ENCODE data around the gene HIP1R. TPM values are rescaled to one million over a fixed set of nuclear protein-coding genes. Genes with fewer than 3 reads are reported as not detected.

HIP1R gene
- total RNA-seq, 1 experiment from 2014 or later: 44.6 TPM

DNA sequence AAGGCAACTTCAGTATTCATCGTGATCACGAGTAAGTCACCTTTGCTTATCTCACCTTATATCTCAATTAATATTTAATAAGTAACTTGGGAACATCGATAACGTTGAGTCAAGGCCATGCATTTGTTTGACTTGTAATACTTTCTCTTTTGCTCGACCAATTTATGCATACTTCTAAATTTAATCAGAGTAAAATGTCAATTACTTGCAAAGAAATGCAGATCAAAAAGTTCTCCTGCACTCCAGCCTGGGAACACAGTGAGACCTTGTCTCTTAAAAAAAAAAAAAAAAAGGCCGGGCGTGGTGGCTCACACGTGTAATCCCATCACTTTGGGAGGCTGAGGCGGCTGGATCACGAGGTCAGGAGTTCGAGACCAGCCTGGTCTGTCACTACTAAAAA lies 11.8 kb upstream of the HIP1R start:
- no peaks in the 10 kb centered on the region for H3K27me3 Mint-ChIP-seq (ENCODE audit: insufficient read depth, unreplicated experiment)
- CTCF ChIA-PET: interaction anchor here (0.8 kb wide), 1 partner anchor 9 kb away, joined by 3 read pairs; no protein-coding TSS in a partner anchor
- H3K36me3 Mint-ChIP-seq (ENCODE audit: insufficient read depth, unreplicated experiment): no peaks in the 10 kb centered on the region

DNA sequence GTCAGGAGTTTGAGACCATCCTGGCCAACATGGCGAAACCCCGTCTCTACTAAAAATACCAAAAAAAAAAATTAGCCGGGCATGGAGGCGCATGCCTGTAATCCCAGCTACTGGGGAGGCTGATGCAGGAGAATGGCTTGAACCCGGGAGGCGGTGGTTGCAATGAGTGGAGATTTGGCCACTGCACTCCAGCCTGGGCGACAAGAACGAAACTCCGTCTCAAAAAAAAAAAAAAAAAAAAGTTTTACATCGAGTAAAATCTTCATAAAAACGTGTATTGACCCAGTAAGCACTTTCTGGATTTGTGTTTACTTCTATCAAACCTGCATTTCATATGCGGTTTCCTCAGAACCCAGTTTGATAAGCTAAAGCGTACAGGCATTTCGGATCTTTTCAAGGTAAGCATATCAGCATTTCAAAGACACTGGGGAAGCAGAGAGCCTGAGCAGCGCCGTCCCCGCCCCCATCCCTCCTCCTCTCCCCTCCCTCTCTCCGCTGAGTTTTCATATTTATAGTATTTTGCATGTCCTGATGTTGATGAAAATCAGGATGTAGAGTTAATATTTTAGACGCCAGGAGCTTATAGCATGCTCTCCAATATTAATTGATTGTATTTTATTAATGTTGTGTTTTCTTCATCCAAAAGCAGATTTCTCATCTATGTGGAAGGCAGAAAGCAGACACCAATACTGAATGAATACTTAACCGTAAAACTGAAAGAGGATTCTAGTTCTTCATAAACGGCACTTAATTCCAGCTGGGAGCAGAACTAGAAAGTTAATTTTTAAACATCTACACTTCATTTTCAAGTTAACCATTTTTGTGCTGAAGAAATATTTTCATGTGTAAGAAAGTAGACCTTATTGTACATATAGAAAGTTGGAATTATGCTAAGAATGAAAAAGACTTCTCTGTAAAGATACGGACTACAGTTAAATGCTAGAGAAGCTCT lies 9.2 kb upstream of the HIP1R start:
- intact Hi-C loops (cut with micrococcal nuclease): no loop called here
- H3K36me3 Mint-ChIP-seq (ENCODE audit: insufficient read depth, unreplicated experiment): peaks cover under 1% of the 10 kb centered on the region
- peak overlapping the region; percentile 67 for H3K4me3 Mint-ChIP-seq (ENCODE audit: unreplicated experiment)
- BruUV-seq (replicated peaks): no TSS peak
- POLR2A ChIA-PET: interaction anchor here (0.6 to 2.4 kb wide), 11 partner anchors 9 to 740 kb away, joined by 3 to 25 read pairs (median 4); partner anchors contain the start of genes DENR, HIP1R, MPHOSPH9 and MTRFR
- H3K9me3 Mint-ChIP-seq (ENCODE audit: unreplicated experiment): peaks cover 7% of the 10 kb centered on the region
- TF ChIP-seq, protein P1, sequence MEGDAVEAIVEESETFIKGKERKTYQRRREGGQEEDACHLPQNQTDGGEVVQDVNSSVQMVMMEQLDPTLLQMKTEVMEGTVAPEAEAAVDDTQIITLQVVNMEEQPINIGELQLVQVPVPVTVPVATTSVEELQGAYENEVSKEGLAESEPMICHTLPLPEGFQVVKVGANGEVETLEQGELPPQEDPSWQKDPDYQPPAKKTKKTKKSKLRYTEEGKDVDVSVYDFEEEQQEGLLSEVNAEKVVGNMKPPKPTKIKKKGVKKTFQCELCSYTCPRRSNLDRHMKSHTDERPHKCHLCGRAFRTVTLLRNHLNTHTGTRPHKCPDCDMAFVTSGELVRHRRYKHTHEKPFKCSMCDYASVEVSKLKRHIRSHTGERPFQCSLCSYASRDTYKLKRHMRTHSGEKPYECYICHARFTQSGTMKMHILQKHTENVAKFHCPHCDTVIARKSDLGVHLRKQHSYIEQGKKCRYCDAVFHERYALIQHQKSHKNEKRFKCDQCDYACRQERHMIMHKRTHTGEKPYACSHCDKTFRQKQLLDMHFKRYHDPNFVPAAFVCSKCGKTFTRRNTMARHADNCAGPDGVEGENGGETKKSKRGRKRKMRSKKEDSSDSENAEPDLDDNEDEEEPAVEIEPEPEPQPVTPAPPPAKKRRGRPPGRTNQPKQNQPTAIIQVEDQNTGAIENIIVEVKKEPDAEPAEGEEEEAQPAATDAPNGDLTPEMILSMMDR (IDR thresholded peaks at IDR 0.05; ENCODE audit: unreplicated experiment): no peak
- H3K27ac Mint-ChIP-seq (ENCODE audit: low read depth, unreplicated experiment): no peak overlapping the region
- DNase-seq (ENCODE audit: unreplicated experiment): no peak
- CTCF ChIA-PET: interaction anchor here (0.6 to 2.0 kb wide), 6 partner anchors 9 to 36 kb away, joined by 3 to 21 read pairs (median 6); no protein-coding TSS in a partner anchor
- H3K4me1 Mint-ChIP-seq (ENCODE audit: insufficient read depth, unreplicated experiment): peaks cover 12% of the 10 kb centered on the region
- H3K27me3 Mint-ChIP-seq (ENCODE audit: insufficient read depth, unreplicated experiment): no peaks in the 10 kb centered on the region

More for the DNA sequence above, 11.8 kb upstream of the HIP1R start:
- no peak for DNase-seq (ENCODE audit: unreplicated experiment)
- no peak overlapping the region for H3K27ac Mint-ChIP-seq (ENCODE audit: low read depth, unreplicated experiment)
- intact Hi-C loops (cut with micrococcal nuclease): no loop called here
- POLR2A ChIA-PET: no interaction called here
- TF ChIP-seq, protein P1 (IDR thresholded peaks at IDR 0.05; ENCODE audit: unreplicated experiment): no peak
- BruUV-seq (replicated peaks): no TSS peak
- no peaks in the 10 kb centered on the region for H3K9me3 Mint-ChIP-seq (ENCODE audit: unreplicated experiment)
- no peak overlapping the region for H3K4me3 Mint-ChIP-seq (ENCODE audit: unreplicated experiment)
- H3K4me1 Mint-ChIP-seq (ENCODE audit: insufficient read depth, unreplicated experiment): peaks cover 6% of the 10 kb centered on the region

DNA sequence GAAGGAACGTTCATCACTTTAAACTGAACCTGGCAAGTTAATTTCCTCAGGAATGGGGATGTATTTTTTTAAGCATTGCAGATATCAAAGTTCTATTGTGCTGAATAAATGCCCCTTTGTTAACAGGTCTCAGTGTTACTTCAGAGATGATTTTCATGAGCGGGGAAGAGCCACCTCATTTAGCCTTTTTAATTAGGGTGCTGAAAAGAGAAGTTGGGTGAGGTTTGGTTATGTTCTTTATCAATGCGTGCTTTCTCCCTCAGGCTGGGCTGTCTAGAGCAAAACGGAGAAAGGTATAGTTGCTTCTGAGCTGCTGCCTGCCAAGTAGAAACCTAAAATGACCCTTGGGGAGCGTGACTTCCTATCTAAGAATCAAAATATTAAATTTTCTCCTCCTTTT lies 8.0 kb upstream of the HIP1R start:
- intact Hi-C loops (cut with micrococcal nuclease): no loop called here
- TF ChIP-seq, protein P1 (IDR thresholded peaks at IDR 0.05; ENCODE audit: unreplicated experiment): no peak
- no peak overlapping the region for H3K4me3 Mint-ChIP-seq (ENCODE audit: unreplicated experiment)
- CTCF ChIA-PET: interaction anchor here (0.5 to 2.0 kb wide), 5 partner anchors 33 to 168 kb away, joined by 3 to 21 read pairs (median 8); no protein-coding TSS in a partner anchor
- no peaks in the 10 kb centered on the region for H3K27me3 Mint-ChIP-seq (ENCODE audit: insufficient read depth, unreplicated experiment)
- H3K9me3 Mint-ChIP-seq (ENCODE audit: unreplicated experiment): peaks cover 7% of the 10 kb centered on the region
- H3K36me3 Mint-ChIP-seq (ENCODE audit: insufficient read depth, unreplicated experiment): peaks cover 10% of the 10 kb centered on the region
- BruUV-seq (replicated peaks): no TSS peak
- POLR2A ChIA-PET: interaction anchor here (0.6 to 2.4 kb wide), 10 partner anchors 8 to 405 kb away, joined by 3 to 25 read pairs (median 4); partner anchors contain the start of genes DENR, HIP1R, MPHOSPH9 and MTRFR
- no peak for DNase-seq (ENCODE audit: unreplicated experiment)
- H3K4me1 Mint-ChIP-seq (ENCODE audit: insufficient read depth, unreplicated experiment): peaks cover 12% of the 10 kb centered on the region
- no peak overlapping the region for H3K27ac Mint-ChIP-seq (ENCODE audit: low read depth, unreplicated experiment)

Measured in MCF 10A (cell line).